DND-41 (cell line): ENCODE data around the gene EGFL8.

ENCODE experiments used
- ATAC-seq: fragments of 200-7000 bp; cut with Tn5 transposase; 3 replicates; pipeline ENCODE4 v1.9.1; 2021; ENCODE audit warnings: low read depth; ENCODE audit not compliant: insufficient read depth
- DNase-seq: peaks from one replicate; pipeline ENCODE4 v3.0.0-alpha.2; 2020
- H2AFZ ChIP-seq: 2 replicates; pipeline ENCODE4 v1.6.0; 2012; ENCODE audit warnings: low read depth, low read length
- H3K27ac ChIP-seq: 2 replicates; pipeline ENCODE4 v1.5.1; 2012; ENCODE audit warnings: low read length, inconsistent platforms
- H3K27me3 ChIP-seq: fragments of 200-600 bp; sonication (generic); 2 replicates; pipeline ENCODE4 v1.6.0; 2012; ENCODE audit warnings: low read length, mild to moderate bottlenecking, inconsistent platforms; ENCODE audit not compliant: insufficient read depth, poor library complexity
- H3K36me3 ChIP-seq: 2 replicates; pipeline ENCODE4 v1.5.1; 2012; ENCODE audit warnings: low read length, inconsistent platforms; ENCODE audit not compliant: insufficient read depth
- H3K4me1 ChIP-seq: 2 replicates; pipeline ENCODE4 v1.5.1; 2012; ENCODE audit warnings: mild to moderate bottlenecking, low read length; ENCODE audit not compliant: insufficient read depth
- H3K4me2 ChIP-seq: 2 replicates; pipeline ENCODE4 v1.6.0; 2012; ENCODE audit warnings: mild to moderate bottlenecking, moderate library complexity, low read length, inconsistent platforms; ENCODE audit not compliant: insufficient read depth
- H3K4me3 ChIP-seq, 2 experiments: fragments of 200-600 bp in 1 of 2; shearing (Covaris generic) in 1 of 2; 2 replicates each; pipeline ENCODE4 v1.5.1; 2012 to 2016; ENCODE audit warnings: inconsistent platforms in 2 of 2, low read length in 2 of 2, mild to moderate bottlenecking in 2 of 2, low read depth in 1 of 2, moderate library complexity in 1 of 2
- H3K79me2 ChIP-seq: 2 replicates; pipeline ENCODE4 v1.6.0; 2012; ENCODE audit warnings: low read length, inconsistent platforms; ENCODE audit not compliant: insufficient read depth
- H3K9ac ChIP-seq: 2 replicates; pipeline ENCODE4 v1.6.0; 2012; ENCODE audit warnings: low read depth, mild to moderate bottlenecking, inconsistent platforms, low read length, moderate library complexity
- H3K9me3 ChIP-seq: 2 replicates; pipeline ENCODE4 v1.5.1; 2012; ENCODE audit warnings: low read length, moderate library complexity, mild to moderate bottlenecking, inconsistent platforms; ENCODE audit not compliant: insufficient read depth, severe bottlenecking
- H4K20me1 ChIP-seq: 2 replicates; pipeline ENCODE4 v1.6.0; 2012; ENCODE audit warnings: low read length; ENCODE audit not compliant: insufficient read depth
- CTCF ChIP-seq: IDR thresholded peaks from 2 replicates; pipeline ENCODE4 v1.5.1; 2012; ENCODE audit warnings: borderline replicate concordance, low read length, moderate library complexity, mild to moderate bottlenecking; ENCODE audit not compliant: poor library complexity, severe bottlenecking; ENCODE audit errors: extremely low read depth
- EZH2 ChIP-seq: IDR thresholded peaks from 3 replicates; pipeline ENCODE4 v1.6.1; 2012; ENCODE audit warnings: borderline replicate concordance, low read depth, mild to moderate bottlenecking, moderate library complexity, low read length, inconsistent platforms; ENCODE audit not compliant: severe bottlenecking

Gene EGFL8

GRCh38 chr6:32149092-32149755 lies 15.2 kb upstream of the EGFL8 start:
- H3K9ac ChIP-seq = no peak overlapping the region
- peaks cover 2% of the 10 kb centered on the region for H3K79me2 ChIP-seq
- ATAC-seq (no peak), DNase-seq (no peak)
- H3K4me1 ChIP-seq = peaks cover 10% of the 10 kb centered on the region
- no peak overlapping the region for H2AFZ ChIP-seq
- no peak overlapping the region for H3K4me2 ChIP-seq
- H3K27ac ChIP-seq = no peak overlapping the region
- H3K36me3 ChIP-seq = no peaks in the 10 kb centered on the region
- no peak overlapping the region for H3K4me3 ChIP-seq
- H3K27me3 ChIP-seq = peaks cover 15% of the 10 kb centered on the region
- TF ChIP-seq EZH2 (no peak), CTCF (no peak)
- no peaks in the 10 kb centered on the region for H4K20me1 ChIP-seq
- no peaks in the 10 kb centered on the region for H3K9me3 ChIP-seq

- peaks cover 12% of the 10 kb centered on the region for H3K79me2 ChIP-seq
- no peaks in the 10 kb centered on the region for H3K9me3 ChIP-seq
- no peak overlapping the region for H3K4me3 ChIP-seq
- 0 out of 2 replicates have a peak, but pooled peaks cover 3% of the 10 kb centered on the region for H4K20me1 ChIP-seq
- H2AFZ ChIP-seq = no peak overlapping the region
- peaks cover 18% of the 10 kb centered on the region for H3K4me1 ChIP-seq
- no peak overlapping the region for H3K27ac ChIP-seq
- H3K36me3 ChIP-seq = no peaks in the 10 kb centered on the region; the same call in 1 of the 2 replicates
- ATAC-seq (no peak), DNase-seq (no peak)
- H3K27me3 ChIP-seq = peaks cover 15% of the 10 kb centered on the region
- no peak overlapping the region for H3K4me2 ChIP-seq
- H3K9ac ChIP-seq = no peak overlapping the region
- TF ChIP-seq EZH2 (no peak), CTCF (no peak)
These were observed 14.2 kb upstream of the EGFL8 start for GRCh38 chr6:32149932-32150870.

GRCh38 chr6:32151181-32151862 lies 13.1 kb upstream of the EGFL8 start:
- H3K9me3 ChIP-seq = no peaks in the 10 kb centered on the region
- H3K9ac ChIP-seq = no peak overlapping the region
- peaks cover 10% of the 10 kb centered on the region for H3K36me3 ChIP-seq
- no peak overlapping the region for H3K27ac ChIP-seq
- H3K4me1 ChIP-seq = peaks cover 25% of the 10 kb centered on the region
- no peak for ATAC-seq
- no peak overlapping the region for H3K4me2 ChIP-seq
- TF ChIP-seq CTCF = no peak
- no peak for TF ChIP-seq EZH2
- H4K20me1 ChIP-seq = peaks cover 9% of the 10 kb centered on the region; the same call in 1 of the 2 replicates
- no peak for DNase-seq
- H3K79me2 ChIP-seq = peaks cover 20% of the 10 kb centered on the region
- no peak overlapping the region for H2AFZ ChIP-seq
- no peak overlapping the region for H3K4me3 ChIP-seq
- H3K27me3 ChIP-seq = peaks cover 7% of the 10 kb centered on the region
